HL-60 (cell line): ENCODE data around the gene SLC43A1.

Experiments used
- POLR2AphosphoS5 ChIP-seq: IDR thresholded peaks from 2 replicates; pipeline ENCODE4 v1.6.1; 2012; ENCODE audit warnings: low read depth
- TF ChIP-seq, protein P1 (sequence below): IDR thresholded peaks from one replicate; pipeline ENCODE4 v1.5.1; 2011; ENCODE audit warnings: low read length, control low read depth, inconsistent platforms; ENCODE audit not compliant: insufficient read depth

DNA sequence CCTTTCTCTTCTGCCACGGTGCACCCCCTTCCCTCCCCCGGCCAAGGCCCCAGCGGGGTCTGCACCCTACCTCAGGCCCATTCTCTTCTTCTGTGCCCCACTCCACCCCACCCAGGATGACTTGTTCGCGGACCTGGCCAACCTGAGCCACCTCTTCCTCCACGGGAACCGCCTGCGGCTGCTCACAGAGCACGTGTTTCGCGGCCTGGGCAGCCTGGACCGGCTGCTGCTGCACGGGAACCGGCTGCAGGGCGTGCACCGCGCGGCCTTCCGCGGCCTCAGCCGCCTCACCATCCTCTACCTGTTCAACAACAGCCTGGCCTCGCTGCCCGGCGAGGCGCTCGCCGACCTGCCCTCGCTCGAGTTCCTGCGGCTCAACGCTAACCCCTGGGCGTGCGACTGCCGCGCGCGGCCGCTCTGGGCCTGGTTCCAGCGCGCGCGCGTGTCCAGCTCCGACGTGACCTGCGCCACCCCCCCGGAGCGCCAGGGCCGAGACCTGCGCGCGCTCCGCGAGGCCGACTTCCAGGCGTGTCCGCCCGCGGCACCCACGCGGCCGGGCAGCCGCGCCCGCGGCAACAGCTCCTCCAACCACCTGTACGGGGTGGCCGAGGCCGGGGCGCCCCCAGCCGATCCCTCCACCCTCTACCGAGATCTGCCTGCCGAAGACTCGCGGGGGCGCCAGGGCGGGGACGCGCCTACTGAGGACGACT, 39.3 kb downstream of the SLC43A1 start:
- TF ChIP-seq, protein P1, sequence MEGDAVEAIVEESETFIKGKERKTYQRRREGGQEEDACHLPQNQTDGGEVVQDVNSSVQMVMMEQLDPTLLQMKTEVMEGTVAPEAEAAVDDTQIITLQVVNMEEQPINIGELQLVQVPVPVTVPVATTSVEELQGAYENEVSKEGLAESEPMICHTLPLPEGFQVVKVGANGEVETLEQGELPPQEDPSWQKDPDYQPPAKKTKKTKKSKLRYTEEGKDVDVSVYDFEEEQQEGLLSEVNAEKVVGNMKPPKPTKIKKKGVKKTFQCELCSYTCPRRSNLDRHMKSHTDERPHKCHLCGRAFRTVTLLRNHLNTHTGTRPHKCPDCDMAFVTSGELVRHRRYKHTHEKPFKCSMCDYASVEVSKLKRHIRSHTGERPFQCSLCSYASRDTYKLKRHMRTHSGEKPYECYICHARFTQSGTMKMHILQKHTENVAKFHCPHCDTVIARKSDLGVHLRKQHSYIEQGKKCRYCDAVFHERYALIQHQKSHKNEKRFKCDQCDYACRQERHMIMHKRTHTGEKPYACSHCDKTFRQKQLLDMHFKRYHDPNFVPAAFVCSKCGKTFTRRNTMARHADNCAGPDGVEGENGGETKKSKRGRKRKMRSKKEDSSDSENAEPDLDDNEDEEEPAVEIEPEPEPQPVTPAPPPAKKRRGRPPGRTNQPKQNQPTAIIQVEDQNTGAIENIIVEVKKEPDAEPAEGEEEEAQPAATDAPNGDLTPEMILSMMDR, result no peak
- no peak; the same call in 1 of the 2 replicates for TF ChIP-seq POLR2AphosphoS5
